Activated naive CD4-positive, alpha-beta T cell treated with Interleukin-2 at 50 U/mL for 16 hours (primary cell): ENCODE measurements around the gene FAM20A.

Experiments
- DNase-seq: peaks from one replicate; pipeline ENCODE4 v3.0.0-alpha.2; 2020

Gene FAM20A

GRCh38 chr17:68608515-68609130 lies 7.5 kb upstream of the FAM20A start:
- DNase-seq: no peak

- no peak for DNase-seq
These were observed 5.5 kb upstream of the FAM20A start for GRCh38 chr17:68606451-68607307.

- no peak for DNase-seq
These were observed 4.7 kb upstream of the FAM20A start for GRCh38 chr17:68605914-68606313.

- DNase-seq: no peak
These were observed 2.5 kb upstream of the FAM20A start for GRCh38 chr17:68603656-68604055.

- no peak for DNase-seq
These were observed 1.9 kb upstream of the FAM20A start for GRCh38 chr17:68603027-68603426.

- no peak for DNase-seq
These were observed 1.1 kb upstream of the FAM20A start for GRCh38 chr17:68602289-68602688.

GRCh38 chr17:68601565-68602288 lies 560 bp upstream of the FAM20A start:
- no peak for DNase-seq

GRCh38 chr17:68600067-68600930 lies 868 bp downstream of the FAM20A start:
- DNase-seq: no peak

- no peak for DNase-seq
These were observed 1.6 kb downstream of the FAM20A start for GRCh38 chr17:68599552-68600066.

- DNase-seq: no peak
These were observed 2.1 kb downstream of the FAM20A start for GRCh38 chr17:68599091-68599490.

GRCh38 chr17:68598545-68598961 lies 2.6 kb downstream of the FAM20A start:
- no peak for DNase-seq

GRCh38 chr17:68598074-68598473 lies 3.1 kb downstream of the FAM20A start:
- no peak for DNase-seq

- DNase-seq: no peak
These were observed 4.7 kb downstream of the FAM20A start for GRCh38 chr17:68596411-68596945.

GRCh38 chr17:68595986-68596385 lies 5.2 kb downstream of the FAM20A start:
- no peak for DNase-seq

- no peak for DNase-seq
These were observed 5.7 kb downstream of the FAM20A start for GRCh38 chr17:68595496-68595895.

- no peak for DNase-seq
These were observed 6.6 kb downstream of the FAM20A start for GRCh38 chr17:68594552-68594951.

GRCh38 chr17:68592682-68593641 lies 8.2 kb downstream of the FAM20A start:
- DNase-seq: no peak

- DNase-seq: no peak
These were observed 9.2 kb downstream of the FAM20A start for GRCh38 chr17:68592009-68592408.

GRCh38 chr17:68591583-68591982 lies 9.6 kb downstream of the FAM20A start:
- DNase-seq: no peak

- no peak for DNase-seq
These were observed 12.1 kb downstream of the FAM20A start for GRCh38 chr17:68589086-68589485.

GRCh38 chr17:68588362-68588761 lies 12.8 kb downstream of the FAM20A start:
- DNase-seq: no peak
